Smooth muscle cell (in vitro differentiated cells): ENCODE results near the gene EFCAB12. TPM values are rescaled to one million over a fixed set of nuclear protein-coding genes. Genes with fewer than 3 reads are reported as not detected.

Experiments
- DNase-seq: peaks from one replicate; lab custom pipeline; 2025; ENCODE audit not compliant: unreplicated experiment; lab: John Stamatoyannopoulos, UW
- H2AFZ ChIP-seq: fragments of 200-600 bp; sonication (generic); 2 replicates; pipeline ENCODE4 v1.6.0; 2016; ENCODE audit warnings: antibody characterized with exemption, low read depth, mild to moderate bottlenecking
- H3F3A ChIP-seq: fragments of 200-600 bp; sonication (generic); 2 replicates; pipeline ENCODE4 v1.6.0; 2017; ENCODE audit warnings: antibody characterized with exemption, low read depth
- H3K27ac ChIP-seq: fragments of 200-600 bp; sonication (generic); 2 replicates; pipeline ENCODE4 v1.5.1; 2016; ENCODE audit warnings: low read depth, mild to moderate bottlenecking
- H3K27me3 ChIP-seq: fragments of 200-600 bp; sonication (generic); 2 replicates; pipeline ENCODE4 v1.6.1; 2016; ENCODE audit warnings: low read depth, mild to moderate bottlenecking
- H3K36me3 ChIP-seq: fragments of 200-600 bp; sonication (generic); 2 replicates; pipeline ENCODE4 v1.5.1; 2016; ENCODE audit warnings: low read depth
- H3K4me1 ChIP-seq: fragments of 200-600 bp; sonication (generic); 2 replicates; pipeline ENCODE4 v1.5.1; 2016; ENCODE audit warnings: low read depth
- H3K4me2 ChIP-seq: fragments of 200-600 bp; sonication (generic); 2 replicates; pipeline ENCODE4 v1.6.0; 2016; ENCODE audit warnings: mild to moderate bottlenecking
- H3K4me3 ChIP-seq: fragments of 200-600 bp; sonication (generic); 2 replicates; pipeline ENCODE4 v1.5.1; 2016; ENCODE audit warnings: mild to moderate bottlenecking
- H3K79me2 ChIP-seq: fragments of 200-600 bp; sonication (generic); 2 replicates; pipeline ENCODE4 v1.6.0; 2016; ENCODE audit warnings: low read depth, mild to moderate bottlenecking
- H3K9ac ChIP-seq: fragments of 200-600 bp; sonication (generic); 2 replicates; pipeline ENCODE4 v1.6.0; 2016; ENCODE audit warnings: low read depth
- H3K9me3 ChIP-seq: fragments of 200-600 bp; sonication (generic); replicated peaks from 2 replicates; pipeline ENCODE4 v1.5.1; 2016; ENCODE audit warnings: low read depth
- H4K20me1 ChIP-seq: fragments of 200-600 bp; sonication (generic); 2 replicates; pipeline ENCODE4 v1.6.0; 2016; ENCODE audit warnings: low read depth
- WGBS: methylation state at CpG from one replicate; pipeline ENCODE4 v1.1.7; 2016; ENCODE audit warnings: low lambda C conversion rate; 5-methylcytosine and 5-hydroxymethylcytosine counted together
- polyA plus RNA-seq: library from polyadenylated mRNA; unstranded; fragments of >200 nt; fragmentation: Nextera tagmentation; extraction: Ambion mirVana; gene quantifications from 2 replicates; pipeline ENCODE4 v1.2.1, GENCODE V29; 2016
- total RNA-seq: library from RNA; depleted of rRNA; stranded (reverse); fragments of >200 nt; gene quantifications from 2 replicates; pipeline ENCODE4 v1.2.3, GENCODE V29; 2014
- TF ChIP-seq, protein P1 (sequence below): fragments of 200-600 bp; sonication (generic); IDR thresholded peaks from 2 replicates; pipeline ENCODE4 v1.5.1; 2017; ENCODE audit warnings: borderline replicate concordance, mild to moderate bottlenecking, antibody characterized with exemption; ENCODE audit not compliant: insufficient read depth, poor library complexity, severe bottlenecking

The EFCAB12 gene
- total and polyA plus RNA-seq, 2 experiments from 2014 or later = 0.09 TPM; not detected in 1

DNA sequence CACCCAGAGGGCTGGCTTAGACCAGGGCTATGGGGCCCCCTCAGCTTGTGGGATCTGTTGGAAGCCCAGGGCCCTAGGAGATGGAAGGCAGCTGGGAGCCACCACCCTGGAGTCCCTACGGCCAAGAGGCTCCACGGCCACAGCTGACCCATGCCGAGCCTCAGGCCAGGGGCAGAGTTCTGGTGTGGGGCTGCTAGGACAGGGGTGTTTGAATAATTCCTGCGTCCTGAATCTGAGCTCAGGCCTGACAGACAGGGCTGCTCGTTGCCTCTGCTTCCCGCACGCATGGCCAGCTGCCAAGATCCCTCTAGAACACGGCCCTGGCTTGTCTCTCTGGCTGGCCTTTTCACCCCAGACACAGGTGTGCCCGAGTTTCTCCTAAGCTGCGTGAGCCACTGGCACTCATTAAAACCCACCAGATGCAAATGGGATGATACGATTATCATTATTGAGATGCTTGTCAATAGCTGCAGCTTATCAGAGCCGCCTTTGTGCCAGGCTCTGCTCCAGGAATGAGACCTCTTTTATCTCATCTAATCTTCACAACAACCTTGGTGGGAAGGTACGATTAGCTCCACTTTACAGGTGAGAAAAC lies 70.2 kb downstream of the EFCAB12 start:
- Histone ChIP-seq H3K9me3 (no peaks in the 10 kb centered on the region), H3K4me3 (no peak overlapping the region), H3F3A (peaks cover 6% of the 10 kb centered on the region), H4K20me1 (no peaks in the 10 kb centered on the region), H3K79me2 (no peaks in the 10 kb centered on the region), H3K4me2 (no peak overlapping the region), H3K27ac (no peak overlapping the region), H3K36me3 (no peaks in the 10 kb centered on the region), H3K27me3 (no peaks in the 10 kb centered on the region), H3K4me1 (peaks cover 21% of the 10 kb centered on the region), H2AFZ (no peak overlapping the region), H3K9ac (no peak overlapping the region)
- TF ChIP-seq, protein P1, sequence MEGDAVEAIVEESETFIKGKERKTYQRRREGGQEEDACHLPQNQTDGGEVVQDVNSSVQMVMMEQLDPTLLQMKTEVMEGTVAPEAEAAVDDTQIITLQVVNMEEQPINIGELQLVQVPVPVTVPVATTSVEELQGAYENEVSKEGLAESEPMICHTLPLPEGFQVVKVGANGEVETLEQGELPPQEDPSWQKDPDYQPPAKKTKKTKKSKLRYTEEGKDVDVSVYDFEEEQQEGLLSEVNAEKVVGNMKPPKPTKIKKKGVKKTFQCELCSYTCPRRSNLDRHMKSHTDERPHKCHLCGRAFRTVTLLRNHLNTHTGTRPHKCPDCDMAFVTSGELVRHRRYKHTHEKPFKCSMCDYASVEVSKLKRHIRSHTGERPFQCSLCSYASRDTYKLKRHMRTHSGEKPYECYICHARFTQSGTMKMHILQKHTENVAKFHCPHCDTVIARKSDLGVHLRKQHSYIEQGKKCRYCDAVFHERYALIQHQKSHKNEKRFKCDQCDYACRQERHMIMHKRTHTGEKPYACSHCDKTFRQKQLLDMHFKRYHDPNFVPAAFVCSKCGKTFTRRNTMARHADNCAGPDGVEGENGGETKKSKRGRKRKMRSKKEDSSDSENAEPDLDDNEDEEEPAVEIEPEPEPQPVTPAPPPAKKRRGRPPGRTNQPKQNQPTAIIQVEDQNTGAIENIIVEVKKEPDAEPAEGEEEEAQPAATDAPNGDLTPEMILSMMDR = no peak
- 85% methylated on average over 13 of the region's 13 CpGs for WGBS
- no peak for DNase-seq

DNA sequence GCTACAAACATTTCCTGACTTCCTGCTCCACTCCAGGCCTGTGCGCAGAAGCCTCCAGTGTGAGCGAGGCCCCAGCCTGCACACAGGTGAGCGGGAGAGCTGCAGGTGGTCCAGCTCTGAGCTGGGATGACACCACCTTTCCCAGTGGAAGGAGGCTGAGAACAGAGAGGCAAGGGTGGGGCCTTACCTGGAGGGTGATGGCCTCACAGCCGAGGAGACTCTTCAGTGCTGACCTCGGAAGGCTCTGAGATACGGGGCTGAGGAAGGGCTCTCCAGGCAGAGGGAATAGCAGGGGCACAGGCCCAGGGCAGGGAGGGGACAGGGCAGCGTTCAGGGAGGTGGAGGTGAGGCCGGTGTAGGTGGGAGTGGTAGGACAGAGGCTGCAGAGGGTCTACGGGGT lies 70.8 kb downstream of the EFCAB12 start:
- Histone ChIP-seq H3K27me3 (no peaks in the 10 kb centered on the region), H4K20me1 (no peaks in the 10 kb centered on the region), H3K36me3 (no peaks in the 10 kb centered on the region), H3K4me3 (no peak overlapping the region), H3K9ac (no peak overlapping the region), H3K4me2 (no peak overlapping the region), H3K27ac (no peak overlapping the region), H3F3A (peaks cover 6% of the 10 kb centered on the region), H3K9me3 (no peaks in the 10 kb centered on the region), H3K4me1 (peaks cover 21% of the 10 kb centered on the region), H3K79me2 (no peaks in the 10 kb centered on the region), H2AFZ (no peak overlapping the region)
- DNase-seq = no peak
- WGBS = 98% methylated on average over 9 of the region's 9 CpGs
- TF ChIP-seq, protein P1 = no peak

DNA sequence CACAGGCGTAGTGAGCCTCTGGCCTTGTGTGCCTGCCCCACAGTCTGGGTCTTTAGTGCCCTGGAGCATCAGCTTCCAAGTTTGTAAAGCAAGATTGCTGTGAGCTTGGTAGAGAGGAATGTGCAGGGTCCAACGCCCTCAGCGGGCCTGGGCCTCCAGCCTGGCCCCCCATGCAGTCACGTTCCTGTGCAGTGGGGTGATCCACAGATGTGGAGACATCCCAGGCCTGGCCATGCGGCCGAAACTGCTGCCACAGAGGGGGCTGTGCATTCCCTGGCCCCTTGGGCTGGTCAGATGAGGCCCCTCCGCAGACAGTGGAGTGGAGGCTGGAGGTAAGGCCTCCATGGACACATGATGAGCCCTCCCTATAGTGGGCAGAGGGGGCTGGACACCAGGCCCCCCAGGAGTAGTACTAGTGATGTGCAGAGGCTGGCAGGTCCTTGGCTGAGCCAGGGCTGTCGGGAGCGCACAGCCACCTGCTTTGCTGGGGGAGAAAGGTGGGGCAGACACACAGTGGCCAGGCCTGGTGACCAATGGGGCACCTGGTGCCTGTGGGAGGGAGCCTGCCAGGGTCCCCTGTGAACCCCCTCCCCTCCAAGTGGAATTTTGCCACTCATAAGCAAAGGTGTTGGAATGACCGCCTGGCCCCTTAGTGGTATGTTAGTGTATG lies 71.5 kb downstream of the EFCAB12 start:
- H3K4me3 ChIP-seq = no peak overlapping the region
- no peak overlapping the region for H3K27ac ChIP-seq
- no peaks in the 10 kb centered on the region for H4K20me1 ChIP-seq
- peaks cover 21% of the 10 kb centered on the region for H3K4me1 ChIP-seq
- no peak for DNase-seq
- H2AFZ ChIP-seq = no peak overlapping the region
- no peaks in the 10 kb centered on the region for H3K27me3 ChIP-seq
- no peaks in the 10 kb centered on the region for H3K9me3 ChIP-seq
- TF ChIP-seq, protein P1 = no peak
- H3K4me2 ChIP-seq = no peak overlapping the region
- no peaks in the 10 kb centered on the region for H3K36me3 ChIP-seq
- H3F3A ChIP-seq = peaks cover 6% of the 10 kb centered on the region
- no peak overlapping the region for H3K9ac ChIP-seq
- WGBS = 98% methylated on average over 10 of the region's 10 CpGs
- H3K79me2 ChIP-seq = no peaks in the 10 kb centered on the region

DNA sequence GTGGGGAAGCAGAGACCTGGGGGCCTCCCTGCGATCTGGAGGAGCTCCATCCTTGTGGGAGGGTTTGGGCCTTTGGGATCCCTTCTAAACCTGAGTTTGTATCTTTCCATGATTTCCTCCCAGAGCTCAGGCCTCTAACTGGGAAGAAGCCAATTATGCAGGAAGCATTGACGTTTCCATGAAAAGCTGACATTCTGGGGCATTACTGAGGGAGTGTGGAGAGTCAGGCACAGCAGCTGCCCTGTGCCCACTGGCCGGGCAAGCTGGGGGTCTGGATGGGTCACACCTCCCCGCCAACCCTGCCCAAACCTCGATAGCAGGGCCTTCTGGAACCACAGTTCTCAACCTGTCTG lies 74.9 kb downstream of the EFCAB12 start:
- H3K79me2 ChIP-seq = no peaks in the 10 kb centered on the region
- no peak overlapping the region for H2AFZ ChIP-seq
- TF ChIP-seq, protein P1 = no peak
- H4K20me1 ChIP-seq = no peaks in the 10 kb centered on the region
- no peak overlapping the region for H3K4me2 ChIP-seq
- H3K4me3 ChIP-seq = no peak overlapping the region
- H3K27me3 ChIP-seq = no peaks in the 10 kb centered on the region
- H3F3A ChIP-seq = no peaks in the 10 kb centered on the region
- WGBS = 92% methylated on average over 5 of the region's 5 CpGs
- H3K27ac ChIP-seq = no peak overlapping the region
- H3K9ac ChIP-seq = no peak overlapping the region
- H3K4me1 ChIP-seq = no peaks in the 10 kb centered on the region
- H3K9me3 ChIP-seq = no peaks in the 10 kb centered on the region
- no peaks in the 10 kb centered on the region for H3K36me3 ChIP-seq
- no peak for DNase-seq
